Measurements from ENCODE around the gene RPS6KB2.

The RPS6KB2 gene

DNA sequence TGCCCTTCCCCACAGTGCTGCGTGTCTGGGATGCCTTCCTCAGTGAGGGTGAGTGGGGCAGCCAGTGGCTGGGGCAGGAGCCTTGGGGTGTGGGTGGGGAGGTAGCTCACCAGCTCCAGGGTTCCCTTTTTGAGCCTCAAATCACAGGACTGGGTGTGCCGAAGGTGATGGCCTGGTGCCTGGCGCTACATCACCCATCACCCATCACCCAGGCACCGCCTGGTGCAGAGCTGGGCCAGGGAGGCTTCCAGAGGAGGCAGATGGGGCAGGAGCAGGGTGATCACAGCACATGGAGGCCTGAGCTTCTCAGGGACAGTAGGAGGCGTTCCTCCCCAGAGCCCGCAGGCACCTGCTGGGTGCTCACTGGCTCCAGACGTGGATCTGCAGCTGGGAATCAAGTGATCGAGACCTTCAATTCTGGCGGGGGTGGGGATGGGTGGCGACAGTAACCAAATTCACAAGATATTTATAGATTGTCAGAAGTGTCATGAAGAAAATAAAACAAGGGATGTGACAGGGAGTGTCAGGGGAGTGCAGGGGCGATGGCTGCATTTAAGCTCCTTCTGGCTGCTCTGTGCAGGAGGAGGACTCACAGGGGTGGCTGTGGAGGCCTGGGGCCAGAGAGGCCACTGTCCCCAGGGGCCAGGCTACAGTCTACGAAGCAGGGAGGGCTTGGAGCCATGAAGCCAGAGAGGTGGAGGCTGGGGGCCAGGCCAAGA, 21.2 kb upstream of the RPS6KB2 start:
- peak overlapping the region; percentile 53 for H3K4ac ChIP-seq (ENCODE audit: low read length)
- peaks cover 16 to 24% of the 10 kb centered on the region in 2 donors for H3K4me1 ChIP-seq (ENCODE audit: control insufficient read depth in 2 of 2, insufficient read depth in 1 of 2, low read depth in 1 of 2, low read length in 2 of 2)
- H2AFZ ChIP-seq (ENCODE audit: low read length) = no peak overlapping the region
- no peak overlapping the region for H3K9ac ChIP-seq (ENCODE audit: low read depth, low read length, poor library complexity)
- no peaks in the 10 kb centered on the region for H3K27me3 ChIP-seq (ENCODE audit: control insufficient read depth in 3 of 3, insufficient read depth in 3 of 3, low read depth in 1 of 3, low read length in 3 of 3)
- H2BK5ac ChIP-seq (ENCODE audit: low read length) = peak overlapping the region; percentile 53
- H2BK15ac ChIP-seq (ENCODE audit: low read length) = peak overlapping the region; percentile 67
- no peak overlapping the region for H3K4me3 ChIP-seq (ENCODE audit: low read length in 2 of 2)
- WGBS, 2 donors (ENCODE audit: extremely low coverage in 2 of 2, insufficient read length in 2 of 2, insufficient replicate concordance in 1 of 2) = no CpG with 5 or more reads among the region's 12 CpGs
- no peak overlapping the region for H4K91ac ChIP-seq (ENCODE audit: low read depth, low read length, poor library complexity)
- peak overlapping the region; percentile 22 for H2BK12ac ChIP-seq (ENCODE audit: low read length)
- H3K18ac ChIP-seq (ENCODE audit: low read length) = peak overlapping the region; percentile 64
- H3K23ac ChIP-seq (ENCODE audit: low read depth, low read length, poor library complexity) = peak overlapping the region; percentile 80
- H3K36me3 ChIP-seq (replicated peaks in 1 of 2; ENCODE audit: control insufficient read depth in 2 of 2, insufficient read depth in 2 of 2, low read length in 2 of 2) = no peaks in the 10 kb centered on the region
- no peaks in the 10 kb centered on the region for H3K9me3 ChIP-seq (replicated peaks in 1 of 2; ENCODE audit: control insufficient read depth in 2 of 2, insufficient read depth in 1 of 2, low read depth in 1 of 2, low read length in 2 of 2)
- DNase-seq (ENCODE audit: low spot score) = no peak
- peak overlapping the region; percentile 38 for H3K14ac ChIP-seq (ENCODE audit: low read length)
- no peak overlapping the region for H3K4me2 ChIP-seq (ENCODE audit: insufficient read depth, low read length, poor library complexity, severe bottlenecking)
- H2BK120ac ChIP-seq (ENCODE audit: low read depth, low read length) = peak overlapping the region; percentile 47
- H3K79me1 ChIP-seq (ENCODE audit: low read depth, low read length) = peaks cover 2% of the 10 kb centered on the region
- no peak overlapping the region for H3K27ac ChIP-seq (replicated peaks; ENCODE audit: low read length)
- peak overlapping the region; percentile 90 for H2AK5ac ChIP-seq (ENCODE audit: low read depth, low read length)
- no peak overlapping the region for H4K8ac ChIP-seq (ENCODE audit: low read depth, low read length)

DNA sequence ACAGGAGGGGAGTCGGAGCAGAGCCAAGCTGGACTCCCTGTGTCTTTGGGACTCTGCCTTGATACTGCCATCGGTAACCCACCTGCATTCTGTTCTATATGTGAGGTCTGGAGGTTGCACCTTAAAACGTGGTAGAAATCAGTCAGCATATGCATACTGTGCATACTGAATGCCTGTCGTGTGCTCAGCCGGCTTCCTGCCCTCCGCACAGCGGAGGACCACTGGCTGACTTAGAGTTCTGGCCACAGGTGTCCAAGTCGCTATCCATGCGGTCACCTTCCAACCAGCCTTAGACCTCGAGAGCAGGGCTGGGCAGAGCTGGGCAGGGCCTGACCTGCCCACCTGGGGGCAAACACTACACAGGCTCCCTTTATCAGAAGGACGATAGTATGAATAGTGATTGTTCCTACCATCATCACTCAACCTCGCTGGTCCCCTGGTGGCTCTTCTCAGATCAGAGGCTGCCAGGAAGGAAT, 20.6 kb upstream of the RPS6KB2 start:
- Histone ChIP-seq H3K9ac (ENCODE audit: low read depth, low read length, poor library complexity) (no peak overlapping the region), H3K27me3 (ENCODE audit: control insufficient read depth in 3 of 3, insufficient read depth in 3 of 3, low read depth in 1 of 3, low read length in 3 of 3) (no peaks in the 10 kb centered on the region), H3K4ac (ENCODE audit: low read length) (no peak overlapping the region), H3K27ac (replicated peaks; ENCODE audit: low read length) (no peak overlapping the region), H2BK12ac (ENCODE audit: low read length) (no peak overlapping the region), H2BK5ac (ENCODE audit: low read length) (no peak overlapping the region), H4K8ac (ENCODE audit: low read depth, low read length) (no peak overlapping the region), H3K36me3 (replicated peaks in 1 of 2; ENCODE audit: control insufficient read depth in 2 of 2, insufficient read depth in 2 of 2, low read length in 2 of 2) (no peaks in the 10 kb centered on the region), H3K4me3 (ENCODE audit: low read length in 2 of 2) (no peak overlapping the region), H3K4me2 (ENCODE audit: insufficient read depth, low read length, poor library complexity, severe bottlenecking) (no peak overlapping the region), H3K4me1 (ENCODE audit: control insufficient read depth in 2 of 2, insufficient read depth in 1 of 2, low read depth in 1 of 2, low read length in 2 of 2) (peaks cover 15 to 21% of the 10 kb centered on the region in 2 donors), H3K79me1 (ENCODE audit: low read depth, low read length) (peaks cover 2% of the 10 kb centered on the region), H2AFZ (ENCODE audit: low read length) (no peak overlapping the region), H2AK5ac (ENCODE audit: low read depth, low read length) (no peak overlapping the region), H2BK15ac (ENCODE audit: low read length) (no peak overlapping the region), H3K9me3 (replicated peaks in 1 of 2; ENCODE audit: control insufficient read depth in 2 of 2, insufficient read depth in 1 of 2, low read depth in 1 of 2, low read length in 2 of 2) (no peaks in the 10 kb centered on the region), H4K91ac (ENCODE audit: low read depth, low read length, poor library complexity) (no peak overlapping the region), H3K23ac (ENCODE audit: low read depth, low read length, poor library complexity) (no peak overlapping the region), H2BK120ac (ENCODE audit: low read depth, low read length) (no peak overlapping the region), H3K18ac (ENCODE audit: low read length) (no peak overlapping the region), H3K14ac (ENCODE audit: low read length) (no peak overlapping the region)
- no CpG with 5 or more reads among the region's 12 CpGs for WGBS, 2 donors (ENCODE audit: extremely low coverage in 2 of 2, insufficient read length in 2 of 2, insufficient replicate concordance in 1 of 2)
- no peak for DNase-seq (ENCODE audit: low spot score)

DNA sequence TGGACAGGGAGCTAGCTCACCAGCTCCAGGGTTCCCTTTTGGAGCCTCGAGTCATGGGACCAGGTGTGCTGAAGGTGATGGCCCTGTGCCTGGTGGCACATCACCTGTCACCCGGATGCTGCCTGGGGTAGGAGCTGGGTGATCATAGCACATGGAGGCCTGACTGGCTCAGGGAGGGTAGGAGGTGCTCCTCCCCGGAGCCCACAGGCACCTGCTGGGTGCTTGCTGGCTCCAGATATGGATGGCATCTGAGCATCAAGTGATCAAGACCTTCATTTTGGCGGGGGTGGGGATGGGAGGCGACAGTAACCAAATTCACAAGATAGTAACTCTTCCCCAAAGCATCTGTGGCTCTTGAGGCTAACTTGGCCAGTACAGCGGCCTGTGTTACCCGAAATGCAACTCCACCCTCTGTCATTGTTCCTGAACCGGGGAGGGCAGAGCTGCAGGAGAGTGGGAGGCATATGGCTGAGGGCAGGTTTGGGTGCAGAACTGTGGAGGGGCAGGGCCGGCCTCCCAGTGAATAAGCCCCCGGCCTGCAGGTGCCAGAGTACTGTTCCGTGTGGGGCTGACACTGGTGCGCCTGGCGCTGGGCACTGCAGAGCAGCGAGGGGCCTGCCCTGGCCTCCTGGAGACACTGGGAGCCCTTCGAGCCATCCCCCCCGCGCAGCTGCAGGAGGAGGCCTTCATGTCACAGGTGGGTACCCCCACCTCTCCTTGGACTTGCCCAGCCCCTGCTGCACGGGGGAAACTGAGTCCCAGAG, 19.7 kb upstream of the RPS6KB2 start:
- Histone ChIP-seq H3K9me3 (replicated peaks in 1 of 2; ENCODE audit: control insufficient read depth in 2 of 2, insufficient read depth in 1 of 2, low read depth in 1 of 2, low read length in 2 of 2) (no peaks in the 10 kb centered on the region), H3K4me2 (ENCODE audit: insufficient read depth, low read length, poor library complexity, severe bottlenecking) (no peak overlapping the region), H3K18ac (ENCODE audit: low read length) (peak overlapping the region; percentile 40), H3K79me1 (ENCODE audit: low read depth, low read length) (peaks cover 2% of the 10 kb centered on the region), H2BK15ac (ENCODE audit: low read length) (peak overlapping the region; percentile 47), H2AK5ac (ENCODE audit: low read depth, low read length) (peak overlapping the region; percentile 92), H3K27ac (replicated peaks; ENCODE audit: low read length) (no peak overlapping the region), H2BK5ac (ENCODE audit: low read length) (peak overlapping the region; percentile 57), H2AFZ (ENCODE audit: low read length) (no peak overlapping the region), H2BK12ac (ENCODE audit: low read length) (peak overlapping the region; percentile 32), H3K36me3 (replicated peaks in 1 of 2; ENCODE audit: control insufficient read depth in 2 of 2, insufficient read depth in 2 of 2, low read length in 2 of 2) (no peaks in the 10 kb centered on the region), H4K91ac (ENCODE audit: low read depth, low read length, poor library complexity) (peak overlapping the region; percentile 48), H3K23ac (ENCODE audit: low read depth, low read length, poor library complexity) (no peak overlapping the region), H4K8ac (ENCODE audit: low read depth, low read length) (no peak overlapping the region), H3K4me3 (ENCODE audit: low read length in 2 of 2) (no peak overlapping the region), H3K27me3 (ENCODE audit: control insufficient read depth in 3 of 3, insufficient read depth in 3 of 3, low read depth in 1 of 3, low read length in 3 of 3) (no peaks in the 10 kb centered on the region), H3K14ac (ENCODE audit: low read length) (no peak overlapping the region), H3K4me1 (ENCODE audit: control insufficient read depth in 2 of 2, insufficient read depth in 1 of 2, low read depth in 1 of 2, low read length in 2 of 2) (peaks cover 14 to 15% of the 10 kb centered on the region in 2 donors), H3K9ac (ENCODE audit: low read depth, low read length, poor library complexity) (peak overlapping the region; percentile 37), H3K4ac (ENCODE audit: low read length) (no peak overlapping the region), H2BK120ac (ENCODE audit: low read depth, low read length) (peak overlapping the region; percentile 49)
- no peak for DNase-seq (ENCODE audit: low spot score)
- no CpG with 5 or more reads among the region's 18 CpGs for WGBS, 2 donors (ENCODE audit: extremely low coverage in 2 of 2, insufficient read length in 2 of 2, insufficient replicate concordance in 1 of 2)

DNA sequence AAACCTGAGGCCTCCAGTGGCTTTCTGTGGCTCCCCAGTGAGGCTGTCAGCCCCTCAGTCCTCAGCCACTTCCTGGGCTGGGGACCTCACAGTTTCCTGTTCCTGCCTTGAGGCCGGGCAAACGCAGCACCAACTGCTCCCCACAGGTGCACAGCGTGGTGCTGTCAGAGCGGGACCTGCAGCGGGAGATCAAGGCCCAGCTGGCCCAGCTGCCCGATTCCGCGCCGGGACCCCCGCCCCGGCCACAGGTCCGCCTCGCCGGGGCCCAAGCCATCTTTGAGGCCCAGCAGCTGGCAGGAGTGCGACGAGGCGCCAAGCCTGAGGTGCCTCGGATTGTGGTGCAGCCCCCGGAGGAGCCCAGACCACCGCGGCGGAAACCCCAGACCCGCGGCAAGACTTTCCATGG, 19.0 kb upstream of the RPS6KB2 start:
- H3K4ac ChIP-seq (ENCODE audit: low read length) = no peak overlapping the region
- no peak overlapping the region for H4K91ac ChIP-seq (ENCODE audit: low read depth, low read length, poor library complexity)
- H3K23ac ChIP-seq (ENCODE audit: low read depth, low read length, poor library complexity) = no peak overlapping the region
- no peaks in the 10 kb centered on the region for H3K27me3 ChIP-seq (ENCODE audit: control insufficient read depth in 3 of 3, insufficient read depth in 3 of 3, low read depth in 1 of 3, low read length in 3 of 3)
- no peak overlapping the region for H3K9ac ChIP-seq (ENCODE audit: low read depth, low read length, poor library complexity)
- H3K36me3 ChIP-seq (replicated peaks in 1 of 2; ENCODE audit: control insufficient read depth in 2 of 2, insufficient read depth in 2 of 2, low read length in 2 of 2) = no peaks in the 10 kb centered on the region
- H3K4me2 ChIP-seq (ENCODE audit: insufficient read depth, low read length, poor library complexity, severe bottlenecking) = no peak overlapping the region
- WGBS, 2 donors (ENCODE audit: extremely low coverage in 2 of 2, insufficient read length in 2 of 2, insufficient replicate concordance in 1 of 2) = no CpG with 5 or more reads among the region's 24 CpGs
- H3K14ac ChIP-seq (ENCODE audit: low read length) = no peak overlapping the region
- no peak overlapping the region for H2BK12ac ChIP-seq (ENCODE audit: low read length)
- DNase-seq (ENCODE audit: low spot score) = no peak
- H2BK15ac ChIP-seq (ENCODE audit: low read length) = peak overlapping the region; percentile 45
- peak overlapping the region; percentile 57 for H2AK5ac ChIP-seq (ENCODE audit: low read depth, low read length)
- peaks cover 8 to 15% of the 10 kb centered on the region in 2 donors for H3K4me1 ChIP-seq (ENCODE audit: control insufficient read depth in 2 of 2, insufficient read depth in 1 of 2, low read depth in 1 of 2, low read length in 2 of 2)
- no peak overlapping the region for H2AFZ ChIP-seq (ENCODE audit: low read length)
- peak overlapping the region; percentile 50 for H3K18ac ChIP-seq (ENCODE audit: low read length)
- no peak overlapping the region for H3K4me3 ChIP-seq (ENCODE audit: low read length in 2 of 2)
- no peak overlapping the region for H2BK5ac ChIP-seq (ENCODE audit: low read length)
- peak overlapping the region; percentile 49 for H2BK120ac ChIP-seq (ENCODE audit: low read depth, low read length)
- H4K8ac ChIP-seq (ENCODE audit: low read depth, low read length) = no peak overlapping the region
- H3K27ac ChIP-seq (replicated peaks; ENCODE audit: low read length) = no peak overlapping the region
- H3K9me3 ChIP-seq (replicated peaks in 1 of 2; ENCODE audit: control insufficient read depth in 2 of 2, insufficient read depth in 1 of 2, low read depth in 1 of 2, low read length in 2 of 2) = no peaks in the 10 kb centered on the region
- H3K79me1 ChIP-seq (ENCODE audit: low read depth, low read length) = peaks cover 2% of the 10 kb centered on the region
